T-helper 2 cell treated with Interferon-gamma antibody and Interleukin-4, amounts not matched to agents 5 μg/mL and 100 μg/mL, for 36 hours (primary cell): Measurements from ENCODE around the gene DDX28.
"Not testable (repeated sequence)": the region's sequence is repeated elsewhere in the genome, so short reads cannot be mapped to it uniquely, and the experiment has no call there.

Source experiments
- DNase-seq: peaks from one replicate; pipeline ENCODE4 v3.0.0; 2021; ENCODE audit warnings: low spot score
- H3K27ac Mint-ChIP-seq: one replicate; pipeline ENCODE4 v1.8.0; 2021; ENCODE audit warnings: mild to moderate bottlenecking, mixed read lengths
- H3K27me3 Mint-ChIP-seq: one replicate; pipeline ENCODE4 v1.8.0; 2021; ENCODE audit warnings: low read depth, mixed read lengths
- H3K36me3 Mint-ChIP-seq: one replicate; pipeline ENCODE4 v1.8.0; 2021; ENCODE audit warnings: low read depth, mixed read lengths
- H3K4me1 Mint-ChIP-seq: one replicate; pipeline ENCODE4 v1.8.0; 2021; ENCODE audit warnings: low read depth, mixed read lengths
- H3K4me3 Mint-ChIP-seq: one replicate; pipeline ENCODE4 v1.8.0; 2022; ENCODE audit warnings: mild to moderate bottlenecking, moderate library complexity, mixed read lengths
- H3K9me3 Mint-ChIP-seq: one replicate; pipeline ENCODE4 v1.8.0; 2021; ENCODE audit warnings: mixed read lengths

DDX28 gene

DNA sequence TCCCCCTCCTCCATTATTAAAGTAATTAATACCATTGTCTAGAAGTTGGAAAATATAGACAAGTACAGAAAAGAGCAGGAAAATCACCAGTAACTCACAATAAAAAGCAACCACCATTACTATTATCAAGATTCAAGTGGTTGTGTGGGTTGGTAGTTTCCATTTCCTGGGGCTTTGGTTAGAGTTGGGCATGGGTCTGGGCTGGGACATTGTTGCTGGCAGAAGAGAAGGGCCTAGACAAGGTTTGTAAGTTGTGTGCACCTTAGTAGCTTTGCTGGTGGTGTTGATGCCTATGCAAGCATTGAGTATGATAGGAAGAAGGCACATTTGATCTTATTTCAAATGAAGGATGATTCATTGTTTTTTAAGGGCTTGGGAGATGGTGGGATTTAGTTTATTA, 36.8 kb upstream of the DDX28 start:
- H3K4me1 Mint-ChIP-seq, result peaks cover 52% of the 10 kb centered on the region
- H3K27ac Mint-ChIP-seq, result peak overlapping the region; percentile 66
- peaks cover 57% of the 10 kb centered on the region for H3K36me3 Mint-ChIP-seq
- H3K27me3 Mint-ChIP-seq, result no peaks in the 10 kb centered on the region
- peak overlapping the region; percentile 16 for H3K4me3 Mint-ChIP-seq
- DNase-seq, result no peak
- H3K9me3 Mint-ChIP-seq, result no peaks in the 10 kb centered on the region

DNA sequence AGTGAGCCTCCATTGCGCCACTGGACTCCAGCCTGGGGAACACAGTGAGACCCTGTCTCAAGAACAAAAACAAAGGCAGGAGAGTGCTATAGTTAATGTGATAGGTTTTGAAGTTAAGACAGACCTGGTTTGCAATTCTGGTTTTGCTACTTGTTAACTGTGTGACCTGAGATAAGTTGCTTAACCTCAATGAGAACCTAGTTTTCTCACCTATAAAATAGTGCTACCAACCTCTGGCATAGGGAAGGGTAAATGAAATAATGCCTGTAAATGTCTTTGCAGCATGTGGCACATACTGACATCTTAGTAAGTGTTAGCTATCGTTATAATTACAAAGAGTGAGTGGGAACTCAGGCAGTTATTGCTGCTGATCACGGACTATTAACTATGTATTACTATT, 32.4 kb upstream of the DDX28 start:
- DNase-seq, result no peak
- Mint-ChIP-seq H3K27me3 (no peaks in the 10 kb centered on the region), H3K36me3 (peaks cover 51% of the 10 kb centered on the region), H3K4me3 (no peak overlapping the region), H3K4me1 (peaks cover 17% of the 10 kb centered on the region), H3K9me3 (no peaks in the 10 kb centered on the region), H3K27ac (no peak overlapping the region)

DNA sequence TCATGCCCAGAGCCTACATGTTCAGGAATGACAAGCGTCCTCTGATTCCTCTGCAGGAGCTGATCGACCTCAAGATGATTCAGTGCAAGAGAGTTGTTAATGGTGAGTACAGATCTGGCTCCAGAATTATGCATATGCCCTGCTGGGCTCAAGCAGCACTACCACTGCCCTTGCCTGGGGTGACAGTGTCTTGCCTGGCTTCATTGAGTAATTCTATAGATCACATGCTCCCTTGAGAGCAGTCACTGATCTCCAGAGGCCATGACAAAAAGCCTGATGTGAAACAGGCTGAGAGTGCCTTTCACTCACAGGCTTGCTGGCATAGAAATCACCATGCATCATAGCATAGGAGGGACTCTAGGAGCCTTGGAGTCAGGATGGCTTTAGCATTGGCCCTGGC, 26.4 kb upstream of the DDX28 start:
- Mint-ChIP-seq H3K27ac (no peak overlapping the region), H3K27me3 (no peaks in the 10 kb centered on the region), H3K36me3 (peaks cover 37% of the 10 kb centered on the region), H3K4me1 (peaks cover 5% of the 10 kb centered on the region), H3K4me3 (no peak overlapping the region), H3K9me3 (no peaks in the 10 kb centered on the region)
- no peak for DNase-seq

DNA sequence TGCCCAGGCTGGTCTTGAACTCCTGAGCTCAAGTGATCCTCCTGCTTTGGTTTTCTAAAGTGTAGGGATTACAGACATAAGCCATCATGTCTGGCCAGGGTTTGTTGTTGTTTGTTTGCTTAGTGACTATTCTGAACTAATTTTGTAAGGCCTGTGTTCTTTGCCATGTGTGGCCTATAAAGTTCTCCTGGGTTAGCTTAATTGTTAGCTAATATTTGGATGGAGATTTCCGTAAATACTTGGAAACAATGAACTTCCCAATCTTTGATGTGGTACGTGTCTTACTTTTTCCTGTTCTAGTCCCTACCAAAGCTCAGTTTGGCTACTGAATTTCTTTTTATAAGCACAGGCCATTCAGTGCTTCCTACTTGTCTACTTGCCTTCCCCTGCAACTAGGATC, 25.0 kb upstream of the DDX28 start:
- no peak for DNase-seq
- Mint-ChIP-seq H3K4me1 (peaks cover 5% of the 10 kb centered on the region), H3K36me3 (peaks cover 32% of the 10 kb centered on the region), H3K9me3 (no peaks in the 10 kb centered on the region), H3K4me3 (no peak overlapping the region), H3K27ac (peak overlapping the region; percentile 50), H3K27me3 (no peaks in the 10 kb centered on the region)

DNA sequence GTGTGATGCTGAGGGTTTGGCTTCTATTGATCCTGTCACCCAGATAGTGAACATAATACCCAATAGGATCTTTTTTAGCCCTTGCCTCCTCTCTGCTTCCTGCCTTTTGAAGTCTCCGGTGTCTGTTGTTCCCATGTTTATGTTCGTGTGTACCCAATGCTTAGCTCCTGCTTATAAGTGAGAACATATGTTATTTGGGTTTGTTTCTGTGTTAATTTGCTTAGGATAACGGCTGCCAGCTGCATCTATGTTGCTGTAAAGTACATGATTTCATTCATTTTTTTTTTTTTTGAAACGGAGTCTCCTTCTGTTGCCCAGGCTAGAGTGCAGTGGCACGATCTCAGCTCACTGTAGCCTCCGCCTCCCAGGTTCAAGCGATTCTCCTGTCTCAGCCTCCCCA, 23.1 kb upstream of the DDX28 start:
- Mint-ChIP-seq H3K9me3 (no peaks in the 10 kb centered on the region), H3K27me3 (no peaks in the 10 kb centered on the region), H3K4me1 (peaks cover 5% of the 10 kb centered on the region), H3K4me3 (no peak overlapping the region), H3K27ac (no peak overlapping the region), H3K36me3 (peaks cover 34% of the 10 kb centered on the region)
- no peak for DNase-seq

DNA sequence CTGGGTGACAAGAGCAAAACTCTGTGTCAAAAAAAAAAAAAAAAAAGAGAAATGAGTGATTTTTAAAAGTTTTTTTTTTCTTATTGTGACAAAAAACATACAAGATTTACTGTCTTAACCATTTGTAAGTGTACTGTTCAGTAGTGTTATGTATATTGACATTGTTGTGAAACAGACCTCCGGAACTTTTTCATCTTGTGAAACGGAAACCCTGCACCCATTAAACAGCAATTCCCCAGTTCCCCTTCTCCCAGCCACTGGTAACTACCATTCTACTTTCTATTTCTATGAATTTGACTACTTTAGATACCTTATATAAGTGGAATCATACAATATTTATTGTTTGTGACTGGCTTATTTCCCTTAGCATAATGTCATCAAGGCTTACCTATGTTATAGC, 18.8 kb upstream of the DDX28 start:
- H3K27ac Mint-ChIP-seq, result no peak overlapping the region
- H3K36me3 Mint-ChIP-seq, result peaks cover 29% of the 10 kb centered on the region
- no peak overlapping the region for H3K4me3 Mint-ChIP-seq
- no peaks in the 10 kb centered on the region for H3K9me3 Mint-ChIP-seq
- H3K27me3 Mint-ChIP-seq, result no peaks in the 10 kb centered on the region
- no peak for DNase-seq
- peaks cover 12% of the 10 kb centered on the region for H3K4me1 Mint-ChIP-seq

DNA sequence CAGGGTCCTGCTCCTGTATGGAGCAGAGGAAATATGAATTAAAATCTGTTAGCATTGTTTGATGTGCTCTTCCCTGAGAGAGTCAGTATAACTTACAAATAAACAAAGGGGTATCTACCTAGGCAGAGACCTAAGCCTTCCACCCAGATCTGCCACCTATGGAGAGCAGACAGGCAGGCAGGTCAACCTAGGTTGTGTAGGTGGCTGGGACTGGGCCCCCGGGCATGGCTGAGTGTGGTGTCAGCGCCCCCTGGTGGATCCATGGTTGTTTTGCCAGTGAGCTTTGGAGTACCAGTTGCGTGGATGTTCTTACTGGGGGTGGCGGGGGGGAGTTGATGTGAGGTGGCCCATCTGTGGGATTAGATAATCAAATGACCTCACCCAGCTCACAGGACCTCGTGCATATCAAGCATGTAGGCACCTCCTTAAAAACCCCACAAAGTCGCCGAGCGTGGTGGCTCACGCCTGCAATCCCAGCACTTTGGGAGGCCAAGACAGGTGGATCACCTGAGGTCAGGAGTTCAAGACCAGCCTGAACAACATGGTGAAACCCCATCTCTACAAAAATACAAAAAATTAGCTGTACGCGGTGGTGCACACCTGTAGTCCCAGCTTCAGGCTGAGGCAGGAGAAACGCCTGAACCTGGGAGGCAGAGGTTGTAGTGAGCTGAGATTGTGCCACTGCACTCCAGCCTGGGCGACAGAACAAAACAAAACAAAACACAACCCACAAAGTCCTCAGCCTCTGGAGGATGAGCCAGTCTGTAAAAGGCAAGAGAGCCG, 17.7 kb upstream of the DDX28 start:
- Mint-ChIP-seq H3K4me1 (peaks cover 11% of the 10 kb centered on the region), H3K36me3 (peaks cover 30% of the 10 kb centered on the region), H3K27me3 (no peaks in the 10 kb centered on the region), H3K9me3 (no peaks in the 10 kb centered on the region), H3K4me3 (no peak overlapping the region), H3K27ac (peak overlapping the region; percentile 60)
- DNase-seq, result peak; percentile 81

DNA sequence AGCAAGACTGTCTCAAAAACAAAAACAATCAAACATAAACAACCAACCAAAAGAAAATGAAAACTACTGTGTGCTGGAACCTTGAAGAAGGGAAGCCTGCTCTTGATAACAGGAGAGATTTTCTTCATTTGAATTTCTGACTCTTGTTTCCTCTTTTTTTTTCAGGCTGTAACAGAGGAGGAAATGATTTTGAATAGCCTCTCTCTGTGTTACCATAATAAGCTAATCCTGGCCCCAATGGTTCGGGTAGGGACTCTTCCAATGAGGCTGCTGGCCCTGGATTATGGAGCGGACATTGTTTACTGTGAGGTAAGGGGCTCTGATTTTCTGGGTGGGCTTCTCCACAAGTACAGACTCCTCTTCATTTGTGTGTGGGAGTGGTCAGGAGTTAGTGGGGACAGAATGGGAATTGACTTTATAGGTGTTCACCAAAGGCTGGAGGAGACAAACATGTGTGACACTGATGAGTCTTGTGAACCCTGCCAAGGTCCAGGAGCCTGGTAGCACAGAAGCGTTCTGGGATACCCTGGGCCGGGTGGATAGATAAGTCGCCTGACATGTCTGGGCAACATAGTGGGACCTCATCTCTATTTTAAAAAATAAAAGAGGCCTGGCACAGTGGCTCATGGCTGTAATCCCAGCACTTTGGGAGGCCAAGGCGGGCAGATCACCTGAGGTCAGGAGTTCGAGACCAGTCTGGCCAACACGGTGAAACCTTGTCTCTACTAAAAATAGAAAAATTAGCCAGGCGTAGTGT, 15.0 kb upstream of the DDX28 start:
- no peaks in the 10 kb centered on the region for H3K27me3 Mint-ChIP-seq
- DNase-seq, result no peak

DNA sequence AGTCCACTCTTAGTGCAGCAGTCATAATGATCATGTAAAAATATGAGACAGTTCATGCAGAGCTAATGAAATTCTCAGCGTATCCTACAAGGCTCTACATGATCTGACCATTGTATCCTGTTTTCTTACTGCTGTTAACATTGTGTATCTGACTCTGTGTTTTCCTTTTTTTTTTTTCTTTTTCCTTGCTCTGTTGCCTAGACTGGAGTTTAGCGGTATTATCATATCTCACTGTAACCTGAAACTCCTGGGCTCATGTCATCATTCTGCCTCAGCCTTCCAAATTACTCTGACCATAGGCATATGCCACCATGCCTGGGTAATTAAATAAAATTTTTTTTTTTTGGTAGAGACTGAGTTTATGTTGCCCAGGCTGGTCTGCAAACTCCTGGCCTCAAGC, 12.2 kb upstream of the DDX28 start:
- Mint-ChIP-seq H3K27me3 (no peaks in the 10 kb centered on the region), H3K9me3 (no peaks in the 10 kb centered on the region), H3K36me3 (peaks cover 19% of the 10 kb centered on the region), H3K4me3 (no peak overlapping the region), H3K27ac (peak overlapping the region; percentile 11), H3K4me1 (peaks cover 12% of the 10 kb centered on the region)
- DNase-seq, result no peak

More for the DNA sequence above, 15.0 kb upstream of the DDX28 start:
- peaks cover 13% of the 10 kb centered on the region for H3K4me1 Mint-ChIP-seq
- no peak overlapping the region for H3K4me3 Mint-ChIP-seq
- peak overlapping the region; percentile 10 for H3K27ac Mint-ChIP-seq
- H3K36me3 Mint-ChIP-seq, result peaks cover 28% of the 10 kb centered on the region
- H3K9me3 Mint-ChIP-seq, result no peaks in the 10 kb centered on the region

DNA sequence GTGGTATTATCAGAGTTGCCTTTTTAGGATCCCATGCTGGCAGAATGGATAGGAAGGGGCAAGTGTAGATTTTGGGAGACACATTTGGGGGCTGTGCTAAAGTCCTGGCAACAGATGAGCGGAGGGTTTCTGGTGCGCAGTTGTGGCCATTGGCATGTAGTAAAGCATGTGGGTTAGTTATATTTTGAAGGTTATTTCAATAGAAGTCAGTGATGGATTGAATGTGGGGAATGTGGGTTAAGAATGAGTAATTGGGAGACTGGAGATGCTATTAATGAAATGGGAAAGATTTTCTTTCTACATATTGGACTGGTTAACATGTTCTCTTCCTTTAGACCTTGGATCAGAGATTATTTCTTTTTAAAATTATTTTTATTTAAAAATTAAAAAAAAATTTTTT, 10.1 kb upstream of the DDX28 start:
- Mint-ChIP-seq H3K27me3 (no peaks in the 10 kb centered on the region), H3K4me3 (no peak overlapping the region), H3K9me3 (no peaks in the 10 kb centered on the region), H3K4me1 (peaks cover 9% of the 10 kb centered on the region), H3K36me3 (peaks cover 15% of the 10 kb centered on the region), H3K27ac (no peak overlapping the region)
- no peak for DNase-seq

DNA sequence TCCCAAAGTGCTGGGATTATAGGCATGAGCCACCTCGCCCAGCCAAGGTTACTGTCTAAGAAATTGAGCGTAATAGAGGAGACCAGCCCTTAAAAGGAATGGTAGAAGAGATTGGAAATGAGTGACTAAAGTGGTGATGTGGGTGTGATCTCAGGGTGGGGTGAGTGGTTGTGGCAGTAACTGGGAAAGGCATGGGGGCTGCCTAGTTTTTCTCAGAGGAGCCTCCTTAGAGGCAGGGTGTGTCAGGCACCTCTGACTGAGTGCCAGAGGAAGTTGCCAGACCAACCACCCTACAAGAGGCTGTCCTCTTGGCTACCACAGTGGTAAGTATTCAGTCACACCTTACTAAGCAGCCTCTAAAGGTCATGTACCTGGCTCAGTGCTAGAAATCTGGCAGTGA, 8.9 kb upstream of the DDX28 start:
- no peaks in the 10 kb centered on the region for H3K27me3 Mint-ChIP-seq
- no peak overlapping the region for H3K27ac Mint-ChIP-seq
- no peak overlapping the region for H3K4me3 Mint-ChIP-seq
- no peaks in the 10 kb centered on the region for H3K9me3 Mint-ChIP-seq
- no peak for DNase-seq
- peaks cover 16% of the 10 kb centered on the region for H3K36me3 Mint-ChIP-seq
- H3K4me1 Mint-ChIP-seq, result peaks cover 8% of the 10 kb centered on the region

DNA sequence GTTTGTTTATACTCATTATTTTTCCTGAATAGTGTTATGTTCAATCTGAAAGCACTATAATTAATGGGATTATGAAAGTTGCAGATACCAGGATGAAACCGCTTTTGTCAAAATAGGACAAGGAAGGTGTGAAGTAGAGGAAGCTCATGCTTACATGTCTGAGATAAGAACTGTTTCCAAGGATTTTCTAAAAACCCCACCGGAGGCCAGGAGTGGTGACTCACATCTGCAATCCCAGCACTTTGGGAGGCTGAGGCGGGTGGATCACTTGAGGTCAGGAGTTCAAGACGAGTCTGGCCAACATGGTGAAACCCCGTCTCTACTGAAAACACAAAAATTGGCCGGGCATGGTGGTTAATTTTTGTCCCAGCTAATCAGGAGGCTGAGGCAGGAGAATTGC, 7.1 kb upstream of the DDX28 start:
- not testable (repeated sequence) for H3K27ac Mint-ChIP-seq

DNA sequence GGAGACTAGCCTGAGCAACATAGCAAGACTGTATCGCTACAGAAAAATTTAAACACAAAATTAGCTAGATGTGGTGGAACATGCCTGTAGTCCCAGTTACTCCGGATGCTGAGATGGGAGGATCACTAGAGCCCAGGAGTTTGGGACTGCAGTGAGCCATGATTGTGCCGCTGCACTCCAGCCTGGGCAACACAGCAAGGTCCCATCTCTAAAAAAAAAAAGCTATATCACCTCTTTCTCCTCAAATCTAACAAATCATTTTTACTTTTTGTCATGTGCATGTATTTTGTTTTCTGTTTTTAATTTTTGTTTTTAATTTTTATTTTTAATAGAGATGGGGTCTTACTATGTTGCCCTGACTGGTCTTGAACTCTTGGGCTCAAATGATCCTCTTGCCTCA, 6.0 kb upstream of the DDX28 start:
- Mint-ChIP-seq H3K36me3 (peaks cover 13% of the 10 kb centered on the region), H3K9me3 (no peaks in the 10 kb centered on the region), H3K27me3 (no peaks in the 10 kb centered on the region), H3K4me1 (peaks cover 2% of the 10 kb centered on the region), H3K4me3 (no peak overlapping the region), H3K27ac (no peak overlapping the region)
- no peak for DNase-seq

More for the DNA sequence above, 7.1 kb upstream of the DDX28 start:
- H3K27me3 Mint-ChIP-seq, H3K9me3 Mint-ChIP-seq, DNase-seq, H3K4me3 Mint-ChIP-seq, H3K4me1 Mint-ChIP-seq: not testable (repeated sequence)
- H3K36me3 Mint-ChIP-seq, result peaks cover 15% of the 10 kb centered on the region

DNA sequence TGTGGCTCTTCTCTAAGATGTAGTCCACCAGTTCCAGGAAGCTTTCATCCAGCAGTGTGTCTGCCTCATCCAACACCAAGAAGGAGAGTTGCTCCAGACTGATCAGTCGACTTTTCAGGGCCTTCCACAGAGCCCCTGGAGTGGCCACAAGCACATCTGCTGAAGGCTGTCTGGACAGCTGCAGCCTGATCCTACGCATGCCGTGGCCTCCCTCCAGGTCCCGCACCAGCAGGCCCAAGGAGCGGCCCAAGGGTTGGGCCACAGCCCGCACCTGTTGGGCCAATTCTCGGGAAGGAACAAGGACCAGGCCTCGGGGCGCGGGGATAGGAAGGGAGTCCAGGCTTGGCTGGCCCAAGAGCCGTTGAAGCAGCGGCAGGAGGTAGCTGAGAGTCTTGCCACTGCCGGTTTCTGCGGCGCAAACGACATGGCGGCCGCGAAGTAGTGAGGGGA, 729 bp downstream of the DDX28 start:
- Mint-ChIP-seq H3K4me3 (peak overlapping the region; percentile 100), H3K36me3 (peaks cover 14% of the 10 kb centered on the region), H3K27me3 (no peaks in the 10 kb centered on the region), H3K9me3 (no peaks in the 10 kb centered on the region), H3K4me1 (peaks cover 13% of the 10 kb centered on the region), H3K27ac (peak overlapping the region; percentile 96)
- no peak for DNase-seq
